Nephron progenitor cell (in vitro differentiated cells): ENCODE results near the gene EPGN.

Experiments
- DNase-seq: peaks from one replicate; pipeline ENCODE4 v3.0.0; 2021
- H3K27ac Mint-ChIP-seq: 2 replicates; pipeline ENCODE4 v1.8.0; 2021; ENCODE audit warnings: mild to moderate bottlenecking, moderate library complexity, mixed read lengths
- H3K27me3 Mint-ChIP-seq: 2 replicates; pipeline ENCODE4 v1.8.0; 2021; ENCODE audit warnings: mild to moderate bottlenecking, low read depth, mixed read lengths; ENCODE audit not compliant: poor library complexity
- H3K36me3 Mint-ChIP-seq: 2 replicates; pipeline ENCODE4 v1.8.0; 2021; ENCODE audit warnings: low read depth, mixed read lengths
- H3K4me1 Mint-ChIP-seq: 2 replicates; pipeline ENCODE4 v1.8.0; 2021; ENCODE audit warnings: mixed read lengths
- H3K4me3 Mint-ChIP-seq: 2 replicates; pipeline ENCODE4 v1.8.0; 2021; ENCODE audit warnings: mild to moderate bottlenecking, moderate library complexity, mixed read lengths
- H3K9me3 Mint-ChIP-seq: 2 replicates; pipeline ENCODE4 v1.8.0; 2021; ENCODE audit warnings: mild to moderate bottlenecking, moderate library complexity, mixed read lengths
- CTCF ChIP-seq: fragments of 200-600 bp; sonication (generic); IDR thresholded peaks from 2 replicates; pipeline ENCODE4 v1.5.0; 2021; ENCODE audit warnings: antibody characterized with exemption

Gene EPGN

GRCh38 chr4:74294681-74295080 lies 13.6 kb upstream of the EPGN start:
- H3K27ac Mint-ChIP-seq, result no peak overlapping the region
- TF ChIP-seq CTCF, result no peak
- H3K4me1 Mint-ChIP-seq, result no peaks in the 10 kb centered on the region
- DNase-seq, result no peak
- H3K27me3 Mint-ChIP-seq, result no peaks in the 10 kb centered on the region
- no peaks in the 10 kb centered on the region for H3K36me3 Mint-ChIP-seq
- no peaks in the 10 kb centered on the region for H3K9me3 Mint-ChIP-seq
- H3K4me3 Mint-ChIP-seq, result no peak overlapping the region

GRCh38 chr4:74297539-74297938 lies 10.7 kb upstream of the EPGN start:
- TF ChIP-seq CTCF, result no peak
- no peaks in the 10 kb centered on the region for H3K4me1 Mint-ChIP-seq
- H3K4me3 Mint-ChIP-seq, result no peak overlapping the region
- no peaks in the 10 kb centered on the region for H3K9me3 Mint-ChIP-seq
- no peak for DNase-seq
- H3K27me3 Mint-ChIP-seq, result no peaks in the 10 kb centered on the region
- H3K36me3 Mint-ChIP-seq, result no peaks in the 10 kb centered on the region
- no peak overlapping the region for H3K27ac Mint-ChIP-seq

GRCh38 chr4:74304095-74304625 lies 4.1 kb upstream of the EPGN start:
- DNase-seq, result no peak
- H3K27ac Mint-ChIP-seq, result no peak overlapping the region
- H3K36me3 Mint-ChIP-seq, result no peaks in the 10 kb centered on the region
- no peaks in the 10 kb centered on the region for H3K4me1 Mint-ChIP-seq
- no peaks in the 10 kb centered on the region for H3K27me3 Mint-ChIP-seq
- no peaks in the 10 kb centered on the region for H3K9me3 Mint-ChIP-seq
- H3K4me3 Mint-ChIP-seq, result no peak overlapping the region
- TF ChIP-seq CTCF, result no peak

- DNase-seq, result no peak
- Mint-ChIP-seq H3K27ac (no peak overlapping the region), H3K27me3 (no peaks in the 10 kb centered on the region), H3K9me3 (no peaks in the 10 kb centered on the region), H3K36me3 (no peaks in the 10 kb centered on the region), H3K4me1 (no peaks in the 10 kb centered on the region), H3K4me3 (no peak overlapping the region)
- no peak for TF ChIP-seq CTCF
These were observed 3.3 kb upstream of the EPGN start for GRCh38 chr4:74305000-74305399.

GRCh38 chr4:74307170-74307569 lies 1.1 kb upstream of the EPGN start:
- Mint-ChIP-seq H3K4me1 (no peaks in the 10 kb centered on the region), H3K9me3 (no peaks in the 10 kb centered on the region), H3K27me3 (no peaks in the 10 kb centered on the region), H3K36me3 (no peaks in the 10 kb centered on the region), H3K4me3 (no peak overlapping the region), H3K27ac (no peak overlapping the region)
- DNase-seq, result no peak
- no peak for TF ChIP-seq CTCF

GRCh38 chr4:74309223-74309622 lies 953 bp downstream of the EPGN start:
- no peak for TF ChIP-seq CTCF
- Mint-ChIP-seq H3K4me1 (no peaks in the 10 kb centered on the region), H3K27me3 (no peaks in the 10 kb centered on the region), H3K4me3 (no peak overlapping the region), H3K9me3 (no peaks in the 10 kb centered on the region), H3K36me3 (no peaks in the 10 kb centered on the region), H3K27ac (no peak overlapping the region)
- DNase-seq, result no peak
